Activated naive CD8-positive, alpha-beta T cell treated with anti-CD3 and anti-CD28 coated beads for 36 hours (primary cell): ENCODE measurements around the gene TKTL1. TPM values are rescaled to one million over a fixed set of nuclear protein-coding genes. Genes with fewer than 3 reads are reported as not detected.
A peak's percentile ranks its signal among the peaks of the same experiment; 100 is the strongest.

Experiments
- DNase-seq: peaks from one replicate; pipeline ENCODE4 v3.0.0; 2021
- H3K27ac Mint-ChIP-seq: one replicate; pipeline ENCODE4 v1.8.0; 2022; ENCODE audit warnings: mild to moderate bottlenecking, moderate library complexity, mixed read lengths
- H3K27me3 Mint-ChIP-seq: one replicate; pipeline ENCODE4 v1.8.0; 2022; ENCODE audit warnings: mild to moderate bottlenecking, mixed read lengths
- H3K36me3 Mint-ChIP-seq: one replicate; pipeline ENCODE4 v1.8.0; 2021; ENCODE audit warnings: mild to moderate bottlenecking, mixed read lengths
- H3K4me1 Mint-ChIP-seq: one replicate; pipeline ENCODE4 v1.8.0; 2021; ENCODE audit warnings: mixed read lengths
- H3K4me3 Mint-ChIP-seq: one replicate; pipeline ENCODE4 v1.8.0; 2022; ENCODE audit warnings: mild to moderate bottlenecking, moderate library complexity, mixed read lengths
- H3K9me3 Mint-ChIP-seq: one replicate; pipeline ENCODE4 v1.8.0; 2022; ENCODE audit warnings: mixed read lengths
- total RNA-seq, 2 experiments: library from RNA; stranded (reverse); gene quantifications; one replicate each; pipeline ENCODE4 v1.2.3, GENCODE V29; 2021

TKTL1 gene
- total RNA-seq, 2 experiments from 2014 or later, result 0.72 to 1.1 TPM

DNA sequence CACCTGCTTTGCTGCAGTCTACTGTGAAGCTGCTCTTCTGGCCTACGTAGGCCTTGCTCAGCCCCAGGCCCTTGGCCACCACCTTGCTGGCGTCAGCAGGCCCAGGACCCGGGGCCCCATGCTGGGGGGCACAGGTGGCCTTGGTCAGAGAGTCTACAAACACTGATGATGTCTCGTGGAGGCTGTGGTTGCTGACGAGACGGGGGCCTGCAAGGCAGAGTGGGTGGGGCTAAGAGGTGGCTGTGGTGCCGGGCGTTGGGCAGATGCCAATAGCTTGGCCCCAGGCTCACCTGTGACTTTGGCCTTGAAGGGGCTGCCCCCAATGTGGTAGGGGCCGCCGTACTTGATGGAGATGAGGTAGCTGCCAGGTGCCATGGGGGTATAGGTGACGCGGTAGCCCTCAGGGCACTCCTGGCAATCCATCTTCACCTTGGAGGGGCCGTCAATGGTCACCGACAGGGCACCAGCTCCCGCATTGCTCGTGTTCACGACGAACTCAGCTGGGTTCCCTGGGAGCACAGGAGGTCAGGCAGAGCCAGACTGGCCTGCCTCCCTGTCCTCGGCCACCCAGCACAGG, 53.9 kb downstream of the TKTL1 start:
- Mint-ChIP-seq H3K36me3 (peaks cover 17% of the 10 kb centered on the region), H3K27me3 (no peaks in the 10 kb centered on the region), H3K9me3 (no peaks in the 10 kb centered on the region), H3K27ac (peak overlapping the region; percentile 16), H3K4me3 (no peak overlapping the region), H3K4me1 (peaks cover 25% of the 10 kb centered on the region)
- no peak for DNase-seq

DNA sequence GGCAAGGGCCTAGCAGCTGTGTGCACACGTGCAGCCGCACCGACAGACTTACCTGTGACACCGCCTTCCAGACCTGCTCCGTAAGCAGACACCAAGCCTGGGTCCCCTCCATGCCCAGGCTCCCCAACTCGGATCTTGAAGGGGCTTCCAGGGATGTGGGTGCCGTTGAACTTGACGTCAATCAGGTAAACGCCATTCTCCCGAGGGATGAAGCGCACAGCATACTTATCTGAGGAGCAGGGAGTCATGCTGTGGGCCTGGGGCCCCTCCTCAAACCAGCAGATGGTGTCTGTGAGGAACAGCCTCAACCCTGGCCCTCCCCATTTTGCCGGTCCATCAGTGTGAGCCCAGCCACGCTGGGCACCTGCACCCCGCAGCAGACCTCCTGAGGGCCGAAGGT, 54.4 kb downstream of the TKTL1 start:
- no peak for DNase-seq
- no peak overlapping the region for H3K27ac Mint-ChIP-seq
- H3K27me3 Mint-ChIP-seq, result no peaks in the 10 kb centered on the region
- peaks cover 17% of the 10 kb centered on the region for H3K36me3 Mint-ChIP-seq
- H3K9me3 Mint-ChIP-seq, result no peaks in the 10 kb centered on the region
- H3K4me1 Mint-ChIP-seq, result peaks cover 25% of the 10 kb centered on the region
- no peak overlapping the region for H3K4me3 Mint-ChIP-seq

DNA sequence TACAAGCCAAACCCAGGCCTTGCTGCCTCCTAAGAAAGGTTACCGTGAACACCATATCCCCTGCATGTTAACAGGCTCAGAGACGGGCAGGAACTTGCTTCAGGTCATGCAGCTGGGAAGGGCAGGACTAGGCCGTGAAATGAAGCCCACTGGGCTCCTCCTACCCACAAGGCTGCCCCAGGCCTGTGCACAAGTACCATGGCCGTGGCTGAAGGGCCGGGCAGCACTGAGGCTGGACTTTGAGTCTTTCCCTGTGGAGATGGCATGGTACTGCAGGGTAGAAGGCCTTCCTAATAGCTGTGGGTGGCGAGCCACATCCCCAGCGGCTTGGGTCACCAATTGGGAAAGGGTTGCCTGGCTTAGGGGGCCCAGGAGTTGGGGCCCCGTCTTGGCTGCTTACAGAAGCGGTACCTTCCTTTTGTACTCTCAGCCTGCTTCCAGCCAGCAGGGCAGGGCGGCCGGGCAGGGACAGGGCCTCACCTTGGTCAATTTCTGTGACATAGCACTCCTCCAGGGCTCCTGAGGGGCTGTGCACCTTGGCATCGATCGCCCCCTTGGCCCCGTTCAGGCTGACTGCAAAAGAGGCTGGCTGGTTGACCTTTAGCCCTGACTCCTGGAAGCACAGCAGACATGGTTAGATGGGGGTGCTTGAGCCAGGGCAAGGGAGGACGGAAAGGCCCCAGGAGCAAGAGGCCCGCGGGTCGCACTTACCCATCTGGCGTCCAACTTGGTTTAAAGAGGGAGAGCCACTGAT, 55.0 kb downstream of the TKTL1 start:
- Mint-ChIP-seq H3K36me3 (peaks cover 17% of the 10 kb centered on the region), H3K9me3 (no peaks in the 10 kb centered on the region), H3K27me3 (no peaks in the 10 kb centered on the region), H3K4me1 (peaks cover 25% of the 10 kb centered on the region), H3K27ac (peak overlapping the region; percentile 65), H3K4me3 (no peak overlapping the region)
- DNase-seq, result no peak

DNA sequence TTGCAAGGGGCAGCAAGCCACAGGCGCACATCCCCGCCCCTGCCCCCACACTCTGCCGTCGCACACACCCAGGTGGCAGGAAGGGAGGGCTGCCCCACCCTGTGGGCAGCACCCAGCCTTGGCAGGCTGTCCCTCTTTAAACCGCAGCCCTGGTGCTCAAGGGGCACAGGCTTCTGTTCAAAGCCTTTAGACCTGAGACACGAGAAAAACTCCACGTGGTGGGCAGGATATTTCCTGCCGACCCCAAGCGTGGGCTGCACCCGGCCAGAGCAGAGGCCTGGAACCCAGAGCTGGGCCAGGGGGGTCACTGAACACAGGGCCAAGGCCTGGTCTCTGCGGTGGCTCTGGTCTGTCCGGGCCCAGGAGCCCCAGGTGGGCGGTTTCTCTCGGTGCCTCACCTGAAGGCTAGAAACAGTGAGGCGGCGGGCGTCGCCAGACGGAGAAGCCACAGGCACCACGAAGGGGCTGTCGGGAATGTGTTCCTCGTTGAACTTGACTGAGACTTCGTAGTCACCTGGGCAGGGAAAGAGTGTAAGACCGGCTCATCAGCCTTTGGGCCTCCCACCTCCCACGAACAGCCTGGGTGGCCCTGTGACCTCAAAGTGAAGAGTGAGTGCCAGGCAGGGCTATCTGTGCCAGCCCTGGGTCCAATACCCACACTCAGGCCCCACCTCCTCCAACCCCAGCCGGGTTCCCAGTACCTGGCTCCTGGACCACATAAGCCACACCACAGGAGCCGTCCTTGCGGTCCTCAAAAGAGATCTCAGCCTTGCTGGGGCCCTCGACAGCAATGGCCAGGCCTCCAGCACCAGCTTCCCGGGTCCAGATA, 55.8 kb downstream of the TKTL1 start:
- H3K27ac Mint-ChIP-seq, result peak overlapping the region; percentile 79

DNA sequence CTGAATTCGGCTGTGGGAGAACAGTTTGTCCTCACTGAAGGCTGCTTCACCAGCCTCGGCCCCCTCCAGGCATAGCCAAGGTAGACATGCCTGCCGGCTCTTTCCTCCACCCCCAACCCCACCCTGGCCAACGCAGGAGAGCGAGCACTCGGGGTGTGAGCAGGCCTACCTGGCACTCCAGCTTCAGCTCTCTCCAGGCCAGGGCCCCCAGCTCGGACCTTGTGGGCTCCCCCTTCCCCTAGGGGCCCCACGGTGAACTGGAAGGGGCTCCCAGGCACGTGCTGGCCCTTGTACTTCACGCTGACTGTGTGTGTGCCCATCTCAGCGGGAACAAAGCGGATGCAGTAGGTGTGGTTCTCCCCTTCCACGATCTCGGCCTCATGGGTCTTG, 56.4 kb downstream of the TKTL1 start:
- peaks cover 25% of the 10 kb centered on the region for H3K4me1 Mint-ChIP-seq
- no peak for DNase-seq
- H3K4me3 Mint-ChIP-seq, result no peak overlapping the region
- peaks cover 17% of the 10 kb centered on the region for H3K36me3 Mint-ChIP-seq
- H3K27ac Mint-ChIP-seq, result peak overlapping the region; percentile 79
- no peaks in the 10 kb centered on the region for H3K27me3 Mint-ChIP-seq
- no peaks in the 10 kb centered on the region for H3K9me3 Mint-ChIP-seq

More for the DNA sequence above, 55.8 kb downstream of the TKTL1 start:
- Mint-ChIP-seq H3K36me3 (peaks cover 17% of the 10 kb centered on the region), H3K27me3 (no peaks in the 10 kb centered on the region), H3K9me3 (no peaks in the 10 kb centered on the region), H3K4me1 (peaks cover 25% of the 10 kb centered on the region), H3K4me3 (no peak overlapping the region)
- no peak for DNase-seq

DNA sequence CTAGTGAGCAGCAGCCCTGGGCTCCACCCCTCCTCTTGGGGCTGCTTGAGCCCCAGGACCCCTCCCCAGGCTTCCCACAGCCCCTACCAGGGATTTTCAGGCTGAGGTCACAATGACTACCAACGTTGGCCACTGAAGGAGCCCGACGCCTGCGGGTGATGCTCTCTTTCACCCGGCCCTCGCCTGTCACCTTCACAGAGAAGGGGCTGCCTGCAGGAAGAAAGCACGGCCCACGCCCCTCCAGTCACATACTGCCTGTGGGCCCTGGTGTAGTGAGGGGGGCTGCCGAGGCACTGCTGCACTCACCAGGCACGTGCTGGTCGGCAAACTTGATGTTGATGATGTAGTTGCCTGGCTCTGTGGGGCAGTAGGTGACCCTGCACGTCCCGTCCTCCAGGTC, 56.9 kb downstream of the TKTL1 start:
- Mint-ChIP-seq H3K9me3 (no peaks in the 10 kb centered on the region), H3K4me1 (peaks cover 22% of the 10 kb centered on the region), H3K36me3 (peaks cover 13% of the 10 kb centered on the region), H3K27me3 (no peaks in the 10 kb centered on the region), H3K27ac (no peak overlapping the region), H3K4me3 (no peak overlapping the region)
- DNase-seq, result no peak

DNA sequence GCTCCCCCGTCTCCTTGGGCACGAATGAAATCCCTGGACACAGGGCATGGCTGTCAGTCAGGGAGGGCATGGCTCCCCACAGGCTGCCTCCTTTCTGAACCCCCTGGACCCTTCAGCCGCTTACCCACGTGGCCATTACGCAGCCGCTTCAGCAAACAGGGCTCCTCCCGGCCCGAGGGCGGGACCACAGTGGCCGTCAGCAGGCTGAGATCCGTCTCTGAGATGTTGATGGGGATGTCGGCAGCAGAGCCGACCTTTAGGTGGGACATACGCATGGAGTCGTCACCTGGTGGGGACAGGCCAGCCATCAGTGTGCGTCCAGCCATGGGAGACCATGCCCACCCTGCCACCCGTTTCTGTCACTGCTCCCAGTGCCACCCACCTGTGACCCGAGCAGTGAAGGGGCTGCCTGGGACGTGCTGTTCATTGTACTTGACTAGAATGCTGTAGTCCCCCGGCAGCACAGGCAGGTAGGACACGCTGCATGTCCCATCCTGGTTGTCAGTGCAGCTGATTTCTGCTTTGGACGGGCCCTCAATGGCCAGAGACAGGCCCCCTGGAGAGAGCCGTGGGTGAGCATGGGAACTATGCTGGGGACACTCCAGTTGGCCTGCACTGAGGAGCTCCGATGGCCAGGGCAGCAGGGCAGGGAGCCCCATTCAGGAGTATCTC, 57.7 kb downstream of the TKTL1 start:
- H3K4me3 Mint-ChIP-seq, result no peak overlapping the region
- H3K9me3 Mint-ChIP-seq, result no peaks in the 10 kb centered on the region
- no peak for DNase-seq
- H3K4me1 Mint-ChIP-seq, result peaks cover 17% of the 10 kb centered on the region
- no peaks in the 10 kb centered on the region for H3K27me3 Mint-ChIP-seq
- peaks cover 9% of the 10 kb centered on the region for H3K36me3 Mint-ChIP-seq
- H3K27ac Mint-ChIP-seq, result no peak overlapping the region

DNA sequence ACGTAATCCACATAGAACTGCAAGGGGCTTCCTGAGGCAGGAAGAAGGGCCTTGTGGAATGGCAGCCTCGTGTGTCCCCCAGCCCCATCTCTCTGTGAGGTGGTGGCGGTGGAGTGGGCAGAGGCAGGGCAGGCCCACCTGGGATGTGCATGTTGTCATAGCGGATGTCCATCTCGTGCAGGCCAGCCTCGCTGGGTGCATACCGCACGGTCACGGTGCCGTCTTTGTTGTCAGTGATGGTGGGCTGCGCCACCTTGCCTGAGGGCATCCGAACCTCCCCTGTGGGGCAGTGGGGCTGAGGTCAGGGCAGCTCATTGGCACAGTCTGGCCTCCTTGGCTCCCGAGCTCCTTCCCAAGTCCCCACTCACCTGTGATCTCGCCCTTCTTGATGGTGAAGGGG, 58.4 kb downstream of the TKTL1 start:
- Mint-ChIP-seq H3K4me3 (no peak overlapping the region), H3K27me3 (no peaks in the 10 kb centered on the region), H3K36me3 (peaks cover 11% of the 10 kb centered on the region), H3K4me1 (peaks cover 16% of the 10 kb centered on the region), H3K9me3 (no peaks in the 10 kb centered on the region), H3K27ac (no peak overlapping the region)
- no peak for DNase-seq

DNA sequence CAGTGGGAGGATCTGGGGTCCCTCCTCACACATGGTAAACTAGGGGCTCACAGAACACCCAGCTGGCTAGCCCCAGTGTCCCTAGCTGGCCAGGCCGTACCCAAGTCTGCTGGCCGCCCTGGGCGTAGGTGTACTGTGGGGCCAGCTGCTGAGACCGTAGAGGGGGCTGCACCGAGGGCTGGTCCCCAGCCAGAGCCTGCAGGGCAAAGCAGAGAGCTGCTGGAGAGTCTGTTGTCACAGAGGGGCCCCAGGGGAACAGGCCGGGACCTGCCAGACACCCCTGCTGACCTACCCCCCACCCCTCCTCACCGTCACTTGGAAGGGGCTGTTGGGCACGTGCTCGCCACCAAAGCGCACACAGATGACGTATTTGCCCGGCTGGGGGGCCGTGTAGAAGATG, 58.9 kb downstream of the TKTL1 start:
- H3K4me1 Mint-ChIP-seq, result peaks cover 14% of the 10 kb centered on the region

DNA sequence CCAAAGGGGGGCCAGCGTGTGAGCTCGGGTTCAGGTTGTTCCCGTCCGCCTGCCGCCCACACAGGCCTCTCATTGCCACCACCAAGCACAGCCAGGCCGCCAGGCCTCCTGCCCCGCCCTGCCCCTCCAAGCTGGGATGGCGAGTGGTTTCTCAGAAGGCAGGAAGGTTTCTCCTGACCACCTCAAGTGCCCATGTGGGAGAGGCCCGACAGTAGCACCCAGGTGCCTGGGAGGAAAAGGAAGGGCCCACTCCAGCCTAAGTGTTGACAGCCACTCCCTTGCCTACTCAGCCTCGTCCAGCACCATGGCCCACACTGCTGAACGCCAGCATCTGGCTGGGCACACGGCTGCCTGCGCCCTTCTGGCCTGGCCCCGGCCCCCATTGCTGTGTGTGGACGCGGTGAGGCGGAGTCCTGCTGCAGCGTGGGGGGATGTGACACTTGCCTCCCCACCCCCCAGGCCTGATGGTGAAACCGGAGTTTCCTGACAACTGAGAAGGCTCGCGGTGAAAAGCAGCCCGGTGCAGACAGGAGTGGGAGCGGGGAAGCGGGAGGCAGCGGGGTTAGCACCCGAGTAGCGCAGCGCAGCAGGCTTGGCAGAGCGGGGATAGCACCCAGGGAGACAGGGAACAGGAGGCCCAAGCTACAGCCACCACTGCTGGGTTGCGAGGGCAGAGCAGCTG, 59.6 kb downstream of the TKTL1 start:
- no peak overlapping the region for H3K4me3 Mint-ChIP-seq
- DNase-seq, result no peak
- H3K27ac Mint-ChIP-seq, result no peak overlapping the region
- no peaks in the 10 kb centered on the region for H3K9me3 Mint-ChIP-seq
- H3K27me3 Mint-ChIP-seq, result no peaks in the 10 kb centered on the region
- peaks cover 8% of the 10 kb centered on the region for H3K36me3 Mint-ChIP-seq
- peaks cover 14% of the 10 kb centered on the region for H3K4me1 Mint-ChIP-seq

More for the DNA sequence above, 58.9 kb downstream of the TKTL1 start:
- no peaks in the 10 kb centered on the region for H3K27me3 Mint-ChIP-seq
- H3K4me3 Mint-ChIP-seq, result no peak overlapping the region
- H3K36me3 Mint-ChIP-seq, result peaks cover 8% of the 10 kb centered on the region
- DNase-seq, result no peak
- no peak overlapping the region for H3K27ac Mint-ChIP-seq
- no peaks in the 10 kb centered on the region for H3K9me3 Mint-ChIP-seq

DNA sequence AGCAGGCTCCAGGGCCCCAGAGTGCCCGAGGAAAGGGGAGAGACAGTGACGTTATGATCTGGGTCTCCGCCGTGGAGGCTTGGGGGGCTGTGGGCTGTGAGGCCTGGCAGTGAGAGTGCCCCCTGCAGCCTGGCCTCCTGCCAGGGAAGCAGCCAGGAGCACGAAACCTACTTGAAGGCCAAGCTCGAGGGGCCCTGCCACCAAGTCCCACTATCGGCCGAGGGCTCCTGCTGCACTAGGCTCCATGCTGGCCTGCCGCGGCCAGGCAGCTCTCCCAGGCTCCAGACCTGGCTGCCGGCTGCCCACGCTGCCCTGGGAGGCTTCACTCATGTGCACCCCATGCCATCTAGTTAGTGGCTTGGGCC, 60.2 kb downstream of the TKTL1 start:
- DNase-seq, result no peak
- Mint-ChIP-seq H3K27me3 (no peaks in the 10 kb centered on the region), H3K9me3 (no peaks in the 10 kb centered on the region), H3K4me1 (peaks cover 14% of the 10 kb centered on the region), H3K27ac (no peak overlapping the region), H3K36me3 (peaks cover 9% of the 10 kb centered on the region), H3K4me3 (no peak overlapping the region)

DNA sequence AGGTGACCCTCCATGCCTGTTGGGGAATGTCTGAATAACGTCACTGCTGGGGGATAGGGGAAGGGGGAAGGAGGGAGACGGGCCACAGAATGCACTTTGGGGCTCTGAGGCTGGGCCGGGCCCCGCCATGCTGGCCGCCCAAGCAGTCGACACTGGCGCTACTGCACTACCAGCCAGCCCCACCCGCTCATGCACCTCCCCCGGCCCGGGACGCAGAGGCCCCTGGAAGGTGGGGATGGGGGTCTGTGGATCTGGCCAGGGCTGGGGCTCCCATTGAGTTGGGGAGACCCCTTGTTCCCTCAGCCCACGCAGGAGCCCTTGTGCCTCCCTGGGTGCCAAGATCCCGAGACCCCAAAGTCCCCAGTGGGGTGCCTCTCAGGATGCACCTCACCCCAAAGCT, 61.0 kb downstream of the TKTL1 start:
- Mint-ChIP-seq H3K27me3 (no peaks in the 10 kb centered on the region), H3K4me3 (no peak overlapping the region), H3K36me3 (peaks cover 9% of the 10 kb centered on the region), H3K9me3 (no peaks in the 10 kb centered on the region), H3K27ac (no peak overlapping the region), H3K4me1 (peaks cover 15% of the 10 kb centered on the region)
- DNase-seq, result no peak

DNA sequence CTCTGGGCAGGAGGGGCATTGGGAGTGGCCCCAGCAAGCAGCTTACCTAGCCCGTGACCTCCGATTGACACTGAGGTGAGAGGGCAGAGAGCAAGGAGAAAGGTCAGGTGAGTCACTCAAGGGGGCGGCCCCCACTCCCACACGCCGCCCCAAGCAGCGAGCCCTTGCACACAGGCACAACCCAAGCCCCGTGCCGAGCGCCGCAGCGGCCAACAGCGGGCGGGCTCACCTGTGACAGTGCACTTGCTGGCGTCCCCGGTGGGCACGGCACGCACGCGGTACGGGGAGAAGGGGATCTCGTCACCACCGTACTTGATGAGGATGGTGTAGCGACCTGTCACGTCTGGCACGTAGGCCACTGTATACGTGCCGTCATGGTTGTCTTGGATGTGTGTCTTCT, 61.6 kb downstream of the TKTL1 start:
- peaks cover 9% of the 10 kb centered on the region for H3K36me3 Mint-ChIP-seq
- peaks cover 12% of the 10 kb centered on the region for H3K4me1 Mint-ChIP-seq
- no peak overlapping the region for H3K27ac Mint-ChIP-seq
- H3K27me3 Mint-ChIP-seq, result no peaks in the 10 kb centered on the region
- H3K9me3 Mint-ChIP-seq, result no peaks in the 10 kb centered on the region
- no peak overlapping the region for H3K4me3 Mint-ChIP-seq
- DNase-seq, result no peak

DNA sequence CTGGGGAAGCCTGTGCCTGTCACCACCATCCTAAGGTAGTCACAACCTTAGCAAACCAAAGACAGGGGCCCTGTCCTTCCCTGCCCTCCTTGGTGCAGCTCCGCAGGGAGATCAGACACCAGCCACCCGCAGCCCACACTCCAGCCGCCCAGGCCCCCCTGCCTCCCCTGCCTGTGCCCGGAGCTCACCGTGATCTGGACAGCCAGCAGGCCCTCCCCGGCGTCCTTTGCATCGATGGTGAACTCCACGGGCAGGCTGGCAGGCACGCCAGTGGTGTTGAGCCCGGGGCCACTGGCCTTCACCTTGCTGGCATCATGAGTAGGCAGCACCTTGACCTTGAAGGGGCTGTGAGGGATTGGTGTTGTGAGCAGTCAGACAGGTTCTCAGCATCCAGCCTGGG, 62.4 kb downstream of the TKTL1 start:
- H3K4me1 Mint-ChIP-seq, result peaks cover 10% of the 10 kb centered on the region
- peaks cover 13% of the 10 kb centered on the region for H3K36me3 Mint-ChIP-seq
- no peak overlapping the region for H3K4me3 Mint-ChIP-seq
- H3K27me3 Mint-ChIP-seq, result no peaks in the 10 kb centered on the region
- H3K27ac Mint-ChIP-seq, result no peak overlapping the region
- no peaks in the 10 kb centered on the region for H3K9me3 Mint-ChIP-seq
- DNase-seq, result no peak
